NCI-H345 treated with DMSO at 0.1 percent for 48 hours (cell line): ENCODE data around the gene DKC1.

Experiments used
- DNase-seq: peaks from one replicate; lab custom pipeline; 2025; ENCODE audit not compliant: unreplicated experiment; lab: John Stamatoyannopoulos, UW

DKC1 gene

DNA sequence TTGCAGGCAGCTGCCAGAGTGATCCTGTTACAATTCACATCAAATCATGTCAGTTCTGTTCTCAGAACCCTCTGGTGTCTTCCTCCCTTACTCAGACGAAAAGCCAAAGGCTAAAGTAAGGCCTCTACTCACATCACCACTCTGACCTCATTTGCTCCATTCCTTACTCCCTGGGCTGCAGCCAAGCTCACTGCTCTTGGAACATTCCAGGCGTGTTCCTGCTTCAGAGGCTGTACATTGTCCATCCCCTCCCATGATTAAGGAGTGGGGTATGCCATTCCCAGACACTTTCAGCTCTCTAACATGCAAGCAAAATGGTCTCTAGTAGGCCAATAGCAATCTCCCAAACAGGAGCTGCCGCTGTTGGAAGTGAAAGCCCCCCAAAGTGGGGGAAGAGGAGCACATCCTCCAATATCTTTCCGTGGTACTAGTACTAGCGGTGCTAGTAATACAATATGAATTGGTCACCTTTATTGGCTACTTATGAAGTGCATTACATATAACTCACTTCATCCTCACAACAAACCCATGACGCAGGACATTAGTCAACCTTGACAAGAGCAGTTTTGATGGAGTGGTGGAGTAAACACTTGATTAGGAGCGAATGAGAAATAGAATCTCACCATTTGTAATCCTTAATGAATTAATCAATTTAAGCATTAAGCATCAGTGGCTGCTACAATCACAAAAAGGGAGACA lies 26.8 kb upstream of the DKC1 start:
- no peak for DNase-seq

DNA sequence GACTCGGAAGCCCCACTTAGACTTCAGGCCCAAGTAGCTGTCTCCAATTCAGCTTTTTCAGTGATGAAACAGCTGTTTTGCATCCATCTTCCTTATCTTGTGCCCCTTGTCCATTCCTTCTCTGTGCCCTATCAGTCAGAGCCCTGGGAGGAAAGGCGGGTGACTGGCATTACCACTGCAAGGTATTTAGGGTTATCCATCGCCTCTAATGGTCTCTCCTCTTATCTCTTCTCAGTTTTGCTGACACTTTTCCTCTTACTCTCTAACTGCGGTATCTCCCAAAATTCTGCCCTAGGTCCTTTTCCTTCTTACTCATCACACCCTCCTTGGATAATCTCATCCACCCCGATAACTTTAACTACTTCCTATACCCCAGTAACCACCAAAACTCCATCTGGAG lies 25.5 kb upstream of the DKC1 start:
- no peak for DNase-seq

DNA sequence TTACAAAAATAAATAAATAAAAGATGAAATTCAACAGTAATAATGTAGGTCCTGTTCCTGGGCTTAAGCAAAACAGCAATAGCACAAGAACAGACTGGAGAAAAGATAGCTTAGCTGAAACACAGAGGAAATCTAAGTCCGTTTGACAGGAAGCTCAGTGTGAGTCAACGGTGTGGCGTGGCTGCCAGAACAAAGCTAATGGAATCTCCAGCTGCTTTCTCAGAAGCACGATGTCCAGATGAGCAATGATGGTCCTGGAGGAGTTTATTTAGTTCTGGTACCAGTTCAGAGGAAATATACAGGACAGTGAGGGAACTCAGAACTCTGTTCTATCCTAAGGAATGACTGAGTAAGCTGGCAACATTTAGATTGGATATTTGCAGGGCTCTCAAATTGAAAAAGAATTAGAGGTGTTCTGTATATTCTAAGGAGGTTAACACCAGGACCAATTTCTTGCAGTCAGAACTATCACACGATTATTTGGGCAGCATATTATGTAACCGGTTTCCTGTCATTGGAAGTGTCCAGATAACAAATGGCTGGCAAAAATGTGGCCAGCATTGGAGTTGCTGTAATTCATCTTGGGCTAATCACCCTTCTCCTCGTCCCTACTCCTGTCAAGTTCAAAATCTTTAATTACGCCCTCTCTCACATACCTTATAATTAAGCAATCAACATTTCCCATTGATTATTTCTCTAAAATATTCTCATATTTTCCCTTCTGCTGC lies 24.5 kb upstream of the DKC1 start:
- DNase-seq = no peak

DNA sequence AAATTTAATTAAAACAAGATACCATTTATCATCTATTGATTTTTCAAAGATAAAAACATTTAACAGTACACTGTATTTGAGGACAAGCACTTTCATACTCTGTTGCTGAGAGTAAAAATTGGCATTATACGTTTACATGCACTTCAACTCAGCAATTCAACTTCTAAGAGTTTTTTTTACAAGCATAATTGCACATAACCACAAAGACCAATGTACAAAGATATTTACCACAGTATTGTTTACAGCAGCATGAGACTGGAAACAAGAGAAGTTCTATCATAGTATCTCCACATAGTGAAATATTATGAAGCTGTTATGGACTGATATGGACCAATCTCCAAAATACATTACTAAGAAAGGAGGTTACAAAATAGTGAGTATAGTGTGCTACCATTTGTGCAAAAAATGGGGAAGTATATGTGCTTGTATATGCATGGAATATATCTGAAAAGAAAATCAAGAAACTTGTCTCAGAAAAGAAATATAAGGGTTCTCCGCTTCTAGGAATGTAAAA lies 22.7 kb upstream of the DKC1 start:
- DNase-seq = no peak

DNA sequence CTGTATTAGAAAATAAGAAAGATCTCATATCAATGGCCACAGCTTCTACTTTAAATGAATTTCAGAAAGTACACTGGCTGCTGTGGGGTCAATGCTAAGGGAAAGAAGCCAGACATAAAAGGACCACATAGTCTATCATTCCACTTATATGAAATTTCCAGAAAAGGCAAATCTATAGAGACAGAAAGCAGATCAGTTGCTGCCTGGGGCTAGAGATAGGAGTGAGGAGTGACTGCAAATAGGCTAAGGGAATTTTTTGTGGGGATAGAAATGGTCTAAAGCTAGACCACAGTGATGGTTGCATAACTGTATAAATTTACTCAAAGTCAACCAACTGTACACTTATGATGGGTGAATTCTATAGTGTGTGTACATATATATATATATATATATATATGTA lies 20.1 kb upstream of the DKC1 start:
- no peak for DNase-seq

DNA sequence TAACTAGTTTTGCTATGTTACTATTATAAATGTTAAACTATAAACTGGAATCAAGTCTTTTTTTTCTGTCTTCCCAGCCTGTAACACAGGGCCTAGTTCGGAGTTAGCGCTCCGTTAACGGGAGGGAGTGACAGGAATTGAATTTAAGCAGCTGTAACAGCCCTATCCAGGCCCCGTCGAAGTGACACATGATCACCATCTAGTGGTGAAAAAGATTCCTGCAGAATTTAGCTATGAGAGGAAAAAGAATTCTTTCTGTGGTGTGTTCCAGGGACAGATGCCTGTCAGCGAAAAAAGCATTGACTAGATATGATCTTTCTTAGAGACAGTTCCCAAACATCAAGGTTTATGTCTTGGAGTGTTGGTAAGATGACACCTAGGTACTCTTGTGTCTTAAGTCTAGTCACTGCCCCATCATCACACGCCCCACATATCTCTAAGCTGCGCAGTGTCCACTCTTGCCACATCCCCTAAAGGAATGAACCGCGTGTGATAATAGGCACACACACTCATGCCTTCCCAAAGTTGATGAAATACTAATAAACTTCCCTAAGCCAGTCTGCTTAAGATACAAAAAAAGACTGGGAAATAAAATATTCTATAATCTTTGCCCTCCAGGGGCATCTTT lies 13.8 kb upstream of the DKC1 start:
- DNase-seq = peak; percentile 53

DNA sequence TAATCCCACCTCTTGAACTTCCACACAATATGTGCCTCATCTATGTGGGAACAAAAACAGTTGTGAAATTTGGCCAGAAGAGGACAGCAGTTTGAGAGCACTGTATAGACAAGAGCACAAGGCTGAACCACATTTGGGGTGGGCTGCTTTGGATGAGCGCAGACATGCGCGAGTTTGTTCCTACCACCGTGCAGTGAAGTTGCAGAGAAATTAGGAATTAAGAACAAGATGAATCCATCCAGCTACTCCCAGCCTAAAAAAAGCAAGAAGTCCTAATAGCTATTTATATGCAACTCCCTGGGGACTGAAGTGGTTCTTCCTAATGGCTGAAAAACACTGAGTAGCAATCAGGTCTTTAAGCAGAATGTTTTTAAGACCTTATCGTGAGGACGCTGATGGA lies 12.8 kb upstream of the DKC1 start:
- no peak for DNase-seq

DNA sequence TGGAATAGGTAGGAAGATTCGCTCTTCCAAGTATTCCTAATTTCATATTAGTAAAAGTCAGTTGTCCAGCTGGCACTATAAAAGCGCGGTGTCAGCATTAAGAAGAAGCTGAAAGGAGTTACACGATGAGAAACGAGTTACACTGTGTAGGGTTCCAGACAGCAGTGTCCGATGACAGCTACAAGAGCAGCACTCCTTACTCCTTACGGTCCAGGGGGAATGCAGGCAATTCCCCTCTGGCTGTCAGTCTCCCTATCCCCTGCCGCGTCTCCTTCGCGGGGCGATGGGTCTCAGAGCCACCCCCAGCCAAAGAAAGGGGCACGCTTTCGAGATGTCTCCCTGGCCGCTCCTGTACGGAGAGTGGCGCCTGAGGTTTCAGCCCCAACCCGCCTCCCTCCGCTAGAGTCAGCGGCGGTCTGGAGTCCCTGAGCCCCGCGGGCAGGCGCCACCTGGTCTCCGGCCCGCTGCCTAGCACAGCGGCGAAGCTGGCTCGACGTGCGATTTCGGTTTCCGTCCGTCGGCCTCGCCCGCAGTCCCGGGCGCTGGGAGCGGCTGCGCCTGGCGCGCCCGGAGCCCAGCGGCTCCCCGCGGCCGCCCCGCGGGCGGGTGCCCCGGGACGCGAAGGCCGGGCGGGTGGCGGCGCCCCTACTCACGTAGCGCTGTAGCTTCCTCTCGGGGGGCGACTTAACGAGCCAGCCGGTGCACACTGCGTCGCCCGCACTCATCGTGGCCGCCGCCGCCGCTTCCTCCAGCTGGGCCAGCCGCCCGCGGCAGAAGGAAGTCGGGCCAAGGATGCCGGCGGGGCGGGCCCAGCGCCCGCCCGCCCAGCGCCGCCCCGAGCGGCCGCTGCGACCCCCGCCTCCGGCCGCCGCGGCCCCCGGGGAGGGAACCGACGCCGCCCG lies 12.1 kb upstream of the DKC1 start, which contains the start of gene GAB3:
GAB3 (minus strand) TSS at position 777 of the 902 bp plus-strand sequence; CDS start at position 725, 52 bp downstream.
- no peak for DNase-seq

DNA sequence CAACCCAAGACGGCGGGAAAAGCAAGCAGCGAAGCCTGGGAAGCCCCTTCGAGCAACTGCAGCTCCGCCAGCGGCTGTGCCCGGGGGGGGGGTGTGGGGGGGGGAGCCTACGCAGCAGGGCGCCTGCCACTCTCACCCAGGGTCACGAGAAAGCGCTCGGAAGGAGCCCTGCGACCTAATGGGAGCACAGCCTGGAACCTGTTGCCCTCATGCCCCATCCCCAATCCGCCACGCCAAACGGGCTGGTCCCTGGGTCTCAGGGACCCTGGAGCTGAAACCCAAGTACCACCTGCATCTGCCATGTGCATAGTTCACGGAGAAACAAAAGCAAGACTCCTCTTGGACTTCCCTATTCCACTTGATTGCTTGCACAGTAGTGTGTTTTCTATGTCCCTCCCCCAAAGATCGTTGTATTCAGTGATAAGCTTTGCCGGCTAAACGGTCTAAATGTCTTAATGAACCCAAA lies 11.4 kb upstream of the DKC1 start:
- no peak for DNase-seq

DNA sequence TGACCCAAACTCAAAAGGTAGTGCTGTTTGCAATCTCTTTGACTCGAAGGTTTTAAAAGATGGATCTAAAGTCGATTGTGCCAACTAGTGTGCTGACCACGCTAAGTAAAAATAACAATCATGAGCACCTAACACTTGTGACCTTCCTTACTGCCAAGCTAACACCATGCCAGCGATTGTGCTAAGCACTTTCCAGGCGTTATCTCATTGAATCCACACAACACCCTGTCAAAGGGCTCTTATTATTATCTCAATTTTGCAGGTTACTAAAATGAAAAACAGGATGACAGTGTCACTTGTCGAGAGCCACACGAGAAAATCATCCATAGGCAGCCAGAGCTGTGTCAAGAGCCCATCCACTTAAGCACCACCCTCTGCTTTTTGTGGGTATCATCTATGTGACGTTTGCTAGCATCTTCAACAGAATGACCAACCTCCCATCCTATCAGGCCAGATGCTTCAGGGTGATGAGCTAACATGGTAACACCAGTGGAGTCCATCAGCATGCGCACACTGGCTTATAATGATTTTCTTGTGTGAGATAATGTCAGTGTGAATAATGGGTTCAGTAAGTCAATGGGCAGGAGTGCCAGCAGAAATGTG lies 10.9 kb upstream of the DKC1 start:
- no peak for DNase-seq

DNA sequence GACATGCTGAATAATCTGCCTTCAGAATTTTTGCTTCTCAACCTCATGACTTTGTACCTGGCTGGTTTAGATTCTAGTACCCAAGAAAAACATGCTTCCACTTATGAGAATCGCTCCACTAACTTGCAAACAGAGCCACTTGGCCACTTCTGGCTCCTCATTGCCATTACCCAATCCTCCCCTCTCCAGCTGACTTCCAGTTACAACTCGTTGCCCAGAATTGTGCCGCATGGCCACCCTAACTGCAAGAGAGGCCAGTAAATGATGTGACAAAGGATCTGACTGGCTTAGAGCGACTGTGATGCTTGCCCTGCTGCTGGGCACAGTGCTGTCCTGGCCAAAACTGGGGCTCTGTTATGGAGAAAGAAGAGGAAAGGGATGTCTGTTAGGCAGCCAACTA lies 4.0 kb upstream of the DKC1 start:
- DNase-seq = no peak

DNA sequence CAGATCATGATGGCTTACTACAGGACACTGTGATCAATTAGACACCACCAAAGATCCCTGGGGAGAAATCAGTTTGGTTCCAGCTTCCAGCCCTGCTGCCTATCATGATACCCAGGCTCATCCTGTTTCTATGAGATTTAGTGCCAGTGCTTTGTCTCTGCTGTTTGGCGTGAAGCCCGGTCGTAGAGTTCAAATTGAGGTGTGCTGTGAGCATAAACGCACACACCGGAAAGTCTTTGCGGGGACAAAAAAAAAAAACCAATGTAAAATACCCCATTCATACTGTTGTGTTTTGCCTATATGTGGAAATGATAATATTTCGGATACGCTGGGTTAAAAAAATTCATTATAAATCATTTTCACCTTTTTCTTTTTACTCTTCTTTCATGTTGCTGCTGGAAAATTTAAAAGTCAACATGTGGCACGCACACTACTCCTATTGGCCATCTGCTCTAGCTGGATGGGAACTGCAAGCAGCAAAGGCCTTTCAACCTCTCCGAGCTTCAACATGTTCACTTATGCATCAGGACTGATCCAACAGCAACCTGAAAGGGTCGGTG lies 607 bp upstream of the DKC1 start:
- DNase-seq = no peak

DNA sequence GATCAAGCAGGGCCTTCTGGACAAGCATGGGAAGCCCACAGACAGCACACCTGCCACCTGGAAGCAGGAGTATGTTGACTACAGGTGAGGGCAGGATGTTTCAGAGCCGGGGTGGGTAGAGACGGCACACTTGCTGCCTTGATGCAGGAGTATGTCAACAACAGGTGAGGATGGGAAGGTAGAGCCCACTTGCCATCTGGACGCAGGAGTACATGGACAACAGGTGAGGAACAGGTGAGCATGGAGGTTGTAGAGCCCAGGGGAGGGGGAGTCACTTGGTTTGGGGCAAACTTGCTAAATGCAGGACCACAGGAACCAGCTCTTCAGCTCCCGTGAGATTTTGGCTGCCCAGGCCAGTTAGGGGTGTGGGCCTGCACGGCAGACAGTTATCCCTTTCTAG lies 12.0 kb downstream of the DKC1 start:
- DNase-seq = no peak

DNA sequence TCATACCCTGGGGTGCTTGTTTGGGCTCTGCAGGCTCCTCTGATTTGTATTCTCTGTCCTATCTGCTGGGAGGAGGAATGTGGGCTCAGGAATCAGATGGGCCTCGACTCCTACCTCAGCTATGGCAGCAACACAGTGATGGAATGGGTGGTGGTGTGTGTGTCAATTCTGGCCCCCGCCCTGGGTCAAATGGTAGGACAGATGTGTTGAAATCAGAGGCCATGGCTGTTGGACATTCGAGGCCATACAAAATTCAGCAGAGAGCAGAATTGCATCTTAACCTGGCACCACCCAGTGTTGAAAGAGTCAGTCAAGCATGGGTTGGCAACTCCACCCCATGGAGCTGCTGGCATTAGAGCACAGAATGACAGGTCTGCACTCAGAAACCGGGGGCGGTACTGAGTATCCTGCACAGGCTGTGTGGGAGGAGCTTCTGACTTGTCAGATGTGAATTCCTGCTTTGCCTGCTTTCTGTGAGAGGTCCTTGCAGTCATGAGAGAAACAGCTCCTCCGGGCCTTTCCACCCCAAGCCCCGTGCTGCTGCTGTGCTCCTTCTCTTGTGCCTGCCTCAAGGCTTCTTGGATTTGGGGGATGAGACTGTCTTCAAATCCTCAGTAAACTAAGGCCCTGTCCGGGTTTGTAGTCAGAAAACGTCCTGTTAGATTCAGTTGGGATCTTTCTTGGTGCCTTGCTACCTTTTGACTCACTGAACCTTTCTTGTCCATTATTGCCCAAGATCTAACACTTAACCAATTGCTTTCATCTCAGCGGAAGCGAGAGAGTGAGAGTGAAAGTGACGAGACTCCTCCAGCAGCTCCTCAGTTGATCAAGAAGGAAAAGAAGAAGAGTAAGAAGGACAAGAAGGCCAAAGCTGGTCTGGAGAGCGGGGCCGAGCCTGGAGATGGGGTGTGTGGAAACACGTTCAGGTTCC lies 13.0 kb downstream of the DKC1 start:
- no peak for DNase-seq

DNA sequence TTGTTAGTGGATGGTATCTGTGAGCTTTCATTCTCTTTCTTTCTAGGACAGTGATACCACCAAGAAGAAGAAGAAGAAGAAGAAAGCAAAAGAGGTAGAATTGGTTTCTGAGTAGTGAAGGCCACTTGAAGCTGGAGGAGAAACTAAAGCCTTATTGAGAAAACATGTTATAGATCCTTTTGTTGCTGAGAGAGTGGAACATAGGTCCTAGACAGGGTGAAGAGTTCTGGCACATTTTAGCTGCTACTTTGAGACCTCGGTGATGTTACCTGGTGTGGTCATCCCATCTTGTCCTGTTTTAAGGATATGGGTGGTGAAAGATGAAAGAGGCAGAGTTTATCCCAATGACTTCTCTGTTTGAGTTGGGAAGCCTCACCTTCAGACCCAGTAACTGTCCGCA lies 14.1 kb downstream of the DKC1 start:
- no peak for DNase-seq

DNA sequence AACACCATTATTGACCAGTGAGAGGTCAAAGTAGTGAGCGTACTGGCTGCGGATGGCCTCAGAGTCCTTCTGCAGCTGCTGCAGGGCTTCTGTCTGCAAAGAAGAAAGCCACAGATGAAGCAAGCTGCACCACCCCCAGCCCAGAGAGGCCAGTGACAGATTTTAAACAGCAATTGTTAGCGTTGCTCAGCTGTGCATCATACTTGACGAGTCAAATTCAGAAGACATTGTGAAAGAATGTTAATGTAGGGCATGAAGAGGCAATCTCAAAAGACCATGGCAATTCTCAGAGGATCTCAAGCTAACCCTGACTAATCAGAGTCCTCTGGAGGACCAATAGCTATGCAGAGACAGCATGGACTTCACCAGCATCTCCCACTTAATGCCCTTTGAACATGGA lies 16.6 kb downstream of the DKC1 start:
- DNase-seq = no peak

DNA sequence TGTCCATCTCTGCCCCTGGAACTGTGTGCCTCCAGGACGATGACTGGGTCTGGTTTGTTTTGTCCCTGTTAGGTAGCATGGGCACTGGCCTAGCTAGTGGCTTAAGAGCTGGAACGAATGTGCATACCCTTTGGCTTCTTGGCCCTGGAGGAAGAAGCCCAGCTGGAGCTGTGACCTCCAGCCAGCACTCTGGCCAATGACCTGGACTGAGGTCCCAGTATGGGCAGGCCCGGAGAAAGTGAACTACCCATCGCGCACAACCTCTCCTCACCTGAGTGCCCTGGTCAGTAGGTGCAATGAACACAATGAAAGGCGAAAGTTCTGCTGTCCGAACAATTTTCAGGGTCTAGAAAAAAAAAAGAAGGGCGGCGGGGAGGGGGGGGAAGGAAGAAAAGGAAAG lies 18.3 kb downstream of the DKC1 start:
- DNase-seq = no peak

DNA sequence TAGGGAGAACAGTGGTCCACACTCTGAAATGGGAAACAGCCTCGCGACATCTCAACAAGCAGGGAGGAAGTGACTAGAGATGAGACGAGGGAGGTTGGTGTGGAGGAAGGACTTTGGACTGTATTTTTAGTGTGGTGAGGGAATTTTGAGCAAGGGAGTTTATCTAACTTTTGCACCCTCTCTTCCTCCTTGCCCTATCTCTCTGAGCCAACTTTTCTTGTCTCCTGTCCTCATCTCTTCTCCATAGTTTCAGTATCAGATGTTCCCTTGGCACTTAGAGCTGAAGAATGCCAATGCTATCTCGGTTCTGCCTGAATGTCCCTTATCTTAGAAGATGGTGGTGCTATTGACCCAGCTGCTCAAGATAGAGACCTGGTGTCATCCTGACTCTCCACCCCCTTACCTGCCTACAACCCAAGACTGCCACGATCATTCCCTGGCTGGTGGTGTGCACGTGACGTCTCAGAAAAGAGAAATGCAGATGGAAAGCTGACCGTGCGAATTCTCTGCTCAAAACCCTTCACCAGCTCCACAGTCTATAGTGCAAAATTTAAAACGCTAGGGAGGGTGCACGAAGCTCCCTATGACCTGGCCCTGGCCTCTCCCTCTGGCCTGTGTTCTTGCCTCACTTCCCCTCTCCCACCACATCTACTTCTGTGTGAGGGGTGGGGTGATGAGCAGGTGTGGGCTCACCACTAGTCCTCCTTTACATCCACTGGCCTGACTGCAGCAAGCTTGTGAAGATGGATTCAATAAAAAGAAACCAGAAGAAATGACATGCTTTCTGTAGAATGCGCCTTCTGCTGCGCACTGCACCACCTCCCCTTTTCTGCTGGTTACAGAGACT lies 21.7 kb downstream of the DKC1 start:
- DNase-seq = no peak
